SK-N-SH (cell line): Measurements from ENCODE around the gene MNT. TPM values are rescaled to one million over a fixed set of nuclear protein-coding genes. Genes with fewer than 3 reads are reported as not detected.
"Not testable (repeated sequence)": the region's sequence is repeated elsewhere in the genome, so short reads cannot be mapped to it uniquely, and the experiment has no call there.

Experiments
- CTCF ChIA-PET: fragments of 300-600, 350-600 bp; formaldehyde crosslinking; extraction: SDS; loops from one replicate; lab custom pipeline; 2021; lab: Yijun Ruan, JAX
- POLR2A ChIA-PET: fragments of 350-600 bp; sonication (Branson Sonifier 250); formaldehyde crosslinking; extraction: SDS; loops from one replicate; lab custom pipeline; 2020; ENCODE audit warnings: antibody characterized with exemption, inconsistent platforms; lab: Yijun Ruan, JAX
- DNase-seq: peaks from one replicate; pipeline ENCODE4 v3.0.0; 2012
- H2AFZ ChIP-seq: fragments of 200-600 bp; sonication (generic); 2 replicates; pipeline ENCODE4 v1.8.1; 2016; ENCODE audit warnings: antibody characterized with exemption, mild to moderate bottlenecking, low read depth
- H3F3A ChIP-seq: fragments of 200-600 bp; sonication (generic); replicated peaks from 2 replicates; pipeline ENCODE3; 2016; ENCODE audit warnings: antibody characterized with exemption, mild to moderate bottlenecking; ENCODE audit not compliant: insufficient read depth
- H3K27ac ChIP-seq, 2 experiments: fragments of 200-500 bp in 1 of 2; fragments of 200-600 bp in 1 of 2; sonication (Bioruptor generic) in 1 of 2; sonication (generic), shearing (Covaris generic) in 1 of 2; 2 replicates each; pipeline versions ENCODE4 v1.5.1 to v1.6.1; 2014 to 2016; ENCODE audit warnings: low read depth in 2 of 2, inconsistent platforms in 1 of 2, low read length in 1 of 2, mild to moderate bottlenecking in 1 of 2, mixed read lengths in 1 of 2
- H3K27me3 ChIP-seq: fragments of 200-600 bp; sonication (generic), shearing (Covaris generic); 2 replicates; pipeline ENCODE4 v1.6.1; 2016; ENCODE audit warnings: mixed run types; ENCODE audit not compliant: insufficient read depth
- H3K36me3 ChIP-seq, 2 experiments: fragments of 200-500 bp in 1 of 2; fragments of 200-600 bp in 1 of 2; sonication (Bioruptor generic) in 1 of 2; sonication (generic) in 1 of 2; replicated peaks in 1 of 2; 2 replicates each; pipeline versions ENCODE3 to v1.5.1; 2014 to 2016; ENCODE audit warnings: low read length in 1 of 2, mild to moderate bottlenecking in 1 of 2; ENCODE audit not compliant: insufficient read depth in 2 of 2, control insufficient read depth in 1 of 2
- H3K4me1 ChIP-seq, 2 experiments: fragments of 200-500 bp in 1 of 2; fragments of 200-600 bp in 1 of 2; sonication (Bioruptor generic) in 1 of 2; sonication (generic), shearing (Covaris generic) in 1 of 2; 2 replicates each; pipeline versions ENCODE4 v1.5.1 to v1.6.1; 2014 to 2016; ENCODE audit warnings: low read depth in 1 of 2, low read length in 1 of 2, mixed run types in 1 of 2; ENCODE audit not compliant: insufficient read depth in 2 of 2, control insufficient read depth in 1 of 2
- H3K4me2 ChIP-seq: fragments of 200-600 bp; sonication (generic), shearing (Covaris generic); 2 replicates; pipeline ENCODE4 v1.6.1; 2017; ENCODE audit warnings: mixed run types
- H3K4me3 ChIP-seq, 2 experiments: fragments of 200-500 bp in 1 of 2; fragments of 200-600 bp in 1 of 2; sonication (Bioruptor generic) in 1 of 2; sonication (generic), shearing (Covaris generic) in 1 of 2; 2 replicates each; pipeline versions ENCODE4 v1.5.1 to v1.8.1; 2014 to 2016; ENCODE audit warnings: low read depth in 2 of 2, inconsistent platforms in 1 of 2, low read length in 1 of 2, mild to moderate bottlenecking in 1 of 2, mixed read lengths in 1 of 2, moderate library complexity in 1 of 2
- H3K79me2 ChIP-seq: fragments of 200-600 bp; sonication (generic); 2 replicates; pipeline ENCODE4 v1.8.1; 2017; ENCODE audit warnings: mild to moderate bottlenecking; ENCODE audit not compliant: insufficient read depth
- H3K9ac ChIP-seq: fragments of 200-600 bp; sonication (generic); 2 replicates; pipeline ENCODE4 v1.6.1; 2017; ENCODE audit warnings: mixed run types
- H3K9me2 ChIP-seq: fragments of 200-600 bp; sonication (generic); 2 replicates; pipeline ENCODE4 v1.6.1; 2017; ENCODE audit warnings: mixed run types
- H3K9me3 ChIP-seq: fragments of 200-600 bp; sonication (generic); 2 replicates; pipeline ENCODE4 v1.6.1; 2017; ENCODE audit warnings: mixed run types, mild to moderate bottlenecking, moderate library complexity
- H4K20me1 ChIP-seq: fragments of 200-600 bp; sonication (generic); 2 replicates; pipeline ENCODE4 v1.6.1; 2017; ENCODE audit warnings: mild to moderate bottlenecking, mixed run types; ENCODE audit not compliant: insufficient read depth
- FOSL2 ChIP-seq: IDR thresholded peaks from 2 replicates; pipeline ENCODE4 v1.4.0; 2012; ENCODE audit warnings: low read depth, mild to moderate bottlenecking, moderate library complexity, borderline replicate concordance
- FOXM1 ChIP-seq: IDR thresholded peaks from 2 replicates; pipeline ENCODE4 v1.4.0; 2012; ENCODE audit warnings: low read depth, mild to moderate bottlenecking
- GATA2 ChIP-seq: sonication (generic); formaldehyde crosslinking; IDR thresholded peaks from 2 replicates; pipeline ENCODE4 v1.5.0; 2020; ENCODE audit warnings: mild to moderate bottlenecking, missing genetic modification reagents
- IRF3 ChIP-seq: fragments of 150-350 bp; IDR thresholded peaks from 2 replicates; pipeline ENCODE4 v1.6.1; 2016; ENCODE audit warnings: mild to moderate bottlenecking, low read depth, low read length
- MAX ChIP-seq: IDR thresholded peaks from 2 replicates; pipeline ENCODE4 v1.4.0; 2012; ENCODE audit warnings: low read depth
- PBX3 ChIP-seq: IDR thresholded peaks from 2 replicates; pipeline ENCODE4; 2012
- RAD21 ChIP-seq: IDR thresholded peaks from 2 replicates; pipeline ENCODE4 v1.6.1; 2012; ENCODE audit warnings: mild to moderate bottlenecking, low read length
- RFX5 ChIP-seq: IDR thresholded peaks from 2 replicates; pipeline ENCODE4 v1.6.1; 2012; ENCODE audit warnings: mild to moderate bottlenecking, improper control_type of control experiment, low read length
- SMC3 ChIP-seq: IDR thresholded peaks from 2 replicates; pipeline ENCODE4 v1.6.1; 2012; ENCODE audit warnings: low read depth, low read length, improper control_type of control experiment
- TCF12 ChIP-seq: IDR thresholded peaks from 2 replicates; pipeline ENCODE4 v1.4.0; 2012
- TEAD4 ChIP-seq: IDR thresholded peaks from 2 replicates; pipeline ENCODE4 v1.4.0; 2012; ENCODE audit warnings: mild to moderate bottlenecking, borderline replicate concordance; ENCODE audit not compliant: insufficient read depth
- YY1 ChIP-seq: IDR thresholded peaks from 2 replicates; pipeline ENCODE4 v1.4.0; 2012; ENCODE audit warnings: low read depth, mild to moderate bottlenecking
- ZBTB33 ChIP-seq: IDR thresholded peaks from 2 replicates; pipeline ENCODE4 v1.4.0; 2012; ENCODE audit warnings: low read depth, borderline replicate concordance
- WGBS: methylation state at CpG from one replicate; pipeline ENCODE4 v1.1.6; 2017; ENCODE audit warnings: low lambda C conversion rate; 5-methylcytosine and 5-hydroxymethylcytosine counted together
- polyA plus RNA-seq, 3 experiments: library from polyadenylated mRNA; depleted of rRNA; stranded (reverse); fragments of >200 nt; gene quantifications; 2 replicates each; pipeline ENCODE4 v1.2.3, GENCODE V29; 2012
- TF ChIP-seq, protein P1 (sequence below): fragments of 200-600 bp; sonication (generic); IDR thresholded peaks from 2 replicates; pipeline ENCODE4 v1.6.1; 2017; ENCODE audit warnings: antibody characterized with exemption, mild to moderate bottlenecking, moderate library complexity

The MNT gene
- polyA plus RNA-seq, 1 of the 3 experiments (the other 2 are of a cell fraction): 7.1 TPM

- TF ChIP-seq ZBTB33: no peak
- TF ChIP-seq MAX: no peak
- no peak for TF ChIP-seq FOXM1
- peak; percentile 56; the same call in 1 of the 2 replicates for TF ChIP-seq TCF12
- H3K36me3 ChIP-seq: peaks cover 0 to 16% of the 10 kb centered on the region in 2 experiments
- H3K9me2 ChIP-seq: no peaks in the 10 kb centered on the region
- no peak overlapping the region for H2AFZ ChIP-seq
- peaks cover 5% of the 10 kb centered on the region; the same call in 1 of the 2 replicates for H3K9me3 ChIP-seq
- peak; percentile 51 for DNase-seq
- peaks cover 12% of the 10 kb centered on the region for H3F3A ChIP-seq
- WGBS: 73% methylated on average over 2 of the region's 2 CpGs
- ChIA-PET CTCF (interaction anchor here (0.9 to 1.9 kb wide), 4 partner anchors 14 to 258 kb away, joined by 3 to 7 read pairs (median 3); no protein-coding TSS in a partner anchor), POLR2A (interaction anchor here (0.6 kb wide), 2 partner anchors 15 to 237 kb away, joined by 4 read pairs; no protein-coding TSS in a partner anchor)
- H4K20me1 ChIP-seq: no peaks in the 10 kb centered on the region
- H3K9ac ChIP-seq: no peak overlapping the region
- H3K27me3 ChIP-seq: no peaks in the 10 kb centered on the region
- no peak overlapping the region for H3K4me3 ChIP-seq
- peak overlapping the region; percentile 37 to 80; a peak in 3 of 4 replicates for H3K27ac ChIP-seq
- H3K4me2 ChIP-seq: no peak overlapping the region
- no peaks in the 10 kb centered on the region for H3K79me2 ChIP-seq
- peaks cover 5 to 11% of the 10 kb centered on the region in 2 experiments; a peak in 3 of 4 replicates for H3K4me1 ChIP-seq
Measured at GRCh38 chr17:2449486-2449885, 48.6 kb upstream of the MNT start.

GRCh38 chr17:2447479-2447878 lies 46.6 kb upstream of the MNT start:
- H3K27ac ChIP-seq, H3K9me3 ChIP-seq, H3K79me2 ChIP-seq, H3K9ac ChIP-seq, CTCF ChIA-PET, POLR2A ChIA-PET, H3K27me3 ChIP-seq, H3K9me2 ChIP-seq, H3F3A ChIP-seq, H3K4me2 ChIP-seq, DNase-seq, H3K4me3 ChIP-seq, H2AFZ ChIP-seq, H4K20me1 ChIP-seq: not testable (repeated sequence)
- Histone ChIP-seq H3K36me3 (peaks cover 0 to 16% of the 10 kb centered on the region in 2 experiments), H3K4me1 (peaks cover 5 to 11% of the 10 kb centered on the region in 2 experiments; a peak in 3 of 4 replicates)
- no CpG with 5 or more reads among the region's 29 CpGs for WGBS

- ChIA-PET POLR2A (no interaction called here), CTCF (no interaction called here)
- Histone ChIP-seq H3K9me2 (no peaks in the 10 kb centered on the region), H3K9me3 (peaks cover 5% of the 10 kb centered on the region; the same call in 1 of the 2 replicates), H2AFZ (no peak overlapping the region), H4K20me1 (no peaks in the 10 kb centered on the region), H3K9ac (no peak overlapping the region), H3F3A (peaks cover 15% of the 10 kb centered on the region), H3K79me2 (no peaks in the 10 kb centered on the region), H3K27ac (no peak overlapping the region), H3K4me2 (no peak overlapping the region), H3K4me3 (no peak overlapping the region), H3K27me3 (no peaks in the 10 kb centered on the region), H3K36me3 (peaks cover 0 to 22% of the 10 kb centered on the region in 2 experiments), H3K4me1 (peaks cover 5 to 11% of the 10 kb centered on the region in 2 experiments; a peak in 3 of 4 replicates)
- WGBS: 100% methylated on average over 1 of the region's 1 CpG
- no peak for DNase-seq
- TF ChIP-seq PBX3: no peak
- no peak for TF ChIP-seq RAD21
- TF ChIP-seq YY1: no peak
- TF ChIP-seq FOXM1: no peak
- TF ChIP-seq FOSL2: no peak
- TF ChIP-seq, protein P1, sequence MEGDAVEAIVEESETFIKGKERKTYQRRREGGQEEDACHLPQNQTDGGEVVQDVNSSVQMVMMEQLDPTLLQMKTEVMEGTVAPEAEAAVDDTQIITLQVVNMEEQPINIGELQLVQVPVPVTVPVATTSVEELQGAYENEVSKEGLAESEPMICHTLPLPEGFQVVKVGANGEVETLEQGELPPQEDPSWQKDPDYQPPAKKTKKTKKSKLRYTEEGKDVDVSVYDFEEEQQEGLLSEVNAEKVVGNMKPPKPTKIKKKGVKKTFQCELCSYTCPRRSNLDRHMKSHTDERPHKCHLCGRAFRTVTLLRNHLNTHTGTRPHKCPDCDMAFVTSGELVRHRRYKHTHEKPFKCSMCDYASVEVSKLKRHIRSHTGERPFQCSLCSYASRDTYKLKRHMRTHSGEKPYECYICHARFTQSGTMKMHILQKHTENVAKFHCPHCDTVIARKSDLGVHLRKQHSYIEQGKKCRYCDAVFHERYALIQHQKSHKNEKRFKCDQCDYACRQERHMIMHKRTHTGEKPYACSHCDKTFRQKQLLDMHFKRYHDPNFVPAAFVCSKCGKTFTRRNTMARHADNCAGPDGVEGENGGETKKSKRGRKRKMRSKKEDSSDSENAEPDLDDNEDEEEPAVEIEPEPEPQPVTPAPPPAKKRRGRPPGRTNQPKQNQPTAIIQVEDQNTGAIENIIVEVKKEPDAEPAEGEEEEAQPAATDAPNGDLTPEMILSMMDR: no peak
- no peak for TF ChIP-seq SMC3
- TF ChIP-seq GATA2 (CRISPR knock-in tag): no peak
- TF ChIP-seq RFX5: no peak
- no peak for TF ChIP-seq IRF3
- no peak for TF ChIP-seq TEAD4
Measured at GRCh38 chr17:2445638-2446037, 44.8 kb upstream of the MNT start.
